GM23338 (cell line): ENCODE measurements around the gene CCL15. TPM values are rescaled to one million over a fixed set of nuclear protein-coding genes. Genes with fewer than 3 reads are reported as not detected.

Source experiments
- ATAC-seq: fragments of 200-7000 bp; cut with Tn5 transposase; 3 replicates; pipeline ENCODE4 v1.9.1; 2020
- DNase-seq: peaks from one replicate; pipeline ENCODE4 v3.0.0-alpha.2; 2015; ENCODE audit warnings: low spot score
- H2AFZ ChIP-seq: fragments of 200-600 bp; sonication (generic); 2 replicates; pipeline ENCODE4 v1.8.0; 2016; ENCODE audit warnings: antibody characterized with exemption, mild to moderate bottlenecking, moderate library complexity
- H3F3A ChIP-seq: fragments of 200-600 bp; sonication (generic); replicated peaks from 2 replicates; pipeline ENCODE4 v1.8.0; 2017; ENCODE audit warnings: antibody characterized with exemption, mixed run types, low read depth
- H3K27ac ChIP-seq: fragments of 200-600 bp; sonication (generic); 2 replicates; pipeline ENCODE4 v1.6.1; 2016; ENCODE audit warnings: low read depth
- H3K27me3 ChIP-seq: fragments of 200-600 bp; sonication (generic); 2 replicates; pipeline ENCODE4 v1.8.0; 2016; ENCODE audit warnings: mild to moderate bottlenecking, mixed run types, moderate library complexity; ENCODE audit not compliant: insufficient read depth
- H3K36me3 ChIP-seq: fragments of 200-600 bp; sonication (generic); 2 replicates; pipeline ENCODE4 v1.8.0; 2016; ENCODE audit warnings: mild to moderate bottlenecking; ENCODE audit not compliant: insufficient read depth
- H3K4me1 ChIP-seq: fragments of 200-600 bp; sonication (generic); 2 replicates; pipeline ENCODE4 v1.8.0; 2016; ENCODE audit warnings: mild to moderate bottlenecking, moderate library complexity; ENCODE audit not compliant: insufficient read depth
- H3K4me2 ChIP-seq: fragments of 200-600 bp; sonication (generic); 2 replicates; pipeline ENCODE4 v1.7.1; 2017; ENCODE audit warnings: mixed run types
- H3K4me3 ChIP-seq: fragments of 200-600 bp; sonication (generic); 2 replicates; pipeline ENCODE4 v1.6.1; 2016; ENCODE audit warnings: mixed run types
- H3K79me2 ChIP-seq: fragments of 200-600 bp; sonication (generic); replicated peaks from 2 replicates; pipeline ENCODE4 v1.8.0; 2017; ENCODE audit warnings: mild to moderate bottlenecking; ENCODE audit not compliant: insufficient read depth
- H3K9me2 ChIP-seq: fragments of 200-600 bp; sonication (generic); 2 replicates; pipeline ENCODE4 v1.8.0; 2017; ENCODE audit not compliant: insufficient read depth
- H4K20me1 ChIP-seq: fragments of 200-600 bp; sonication (generic); replicated peaks from 2 replicates; pipeline ENCODE4 v1.8.0; 2017; ENCODE audit warnings: mild to moderate bottlenecking; ENCODE audit not compliant: insufficient read depth
- H3K27ac Mint-ChIP-seq: 2 replicates; pipeline ENCODE4 v1.8.0; 2020; ENCODE audit warnings: inconsistent platforms, mild to moderate bottlenecking, moderate library complexity, mixed read lengths
- H3K27me3 Mint-ChIP-seq: 3 replicates; pipeline ENCODE4 v1.8.0; 2022; ENCODE audit warnings: low read depth, mild to moderate bottlenecking, moderate library complexity, mixed read lengths, inconsistent platforms; ENCODE audit not compliant: insufficient read depth, poor library complexity
- H3K36me3 Mint-ChIP-seq: 3 replicates; pipeline ENCODE4 v1.8.0; 2021; ENCODE audit warnings: low read depth, mild to moderate bottlenecking, inconsistent platforms, moderate library complexity, mixed read lengths
- H3K4me1 Mint-ChIP-seq: 3 replicates; pipeline ENCODE4 v1.8.0; 2020; ENCODE audit warnings: mild to moderate bottlenecking, inconsistent platforms, mixed read lengths
- H3K4me3 Mint-ChIP-seq: 3 replicates; pipeline ENCODE4 v1.8.0; 2021; ENCODE audit warnings: moderate library complexity, mild to moderate bottlenecking, inconsistent platforms, mixed read lengths
- H3K9me3 Mint-ChIP-seq: 3 replicates; pipeline ENCODE4 v1.8.0; 2020; ENCODE audit warnings: moderate library complexity, mild to moderate bottlenecking, inconsistent platforms, mixed read lengths
- CREB1 ChIP-seq: fragments of 250-450 bp; sonication (Bioruptor Pico); IDR thresholded peaks from 2 replicates; pipeline ENCODE4 v1.5.0; 2020; ENCODE audit warnings: low read depth, mild to moderate bottlenecking, moderate library complexity
- JUNB ChIP-seq: IDR thresholded peaks from one replicate; pipeline ENCODE4 v1.6.1; 2016; ENCODE audit warnings: antibody characterized with exemption; ENCODE audit not compliant: unreplicated experiment
- ZNF114 ChIP-seq: fragments of 250-450 bp; sonication (Bioruptor Pico); IDR thresholded peaks from 2 replicates; pipeline ENCODE4 v1.5.0; 2020; ENCODE audit warnings: mild to moderate bottlenecking, moderate library complexity
- polyA plus RNA-seq: library from polyadenylated mRNA; unstranded; fragments of >200 nt; fragmentation: Nextera tagmentation; extraction: Ambion mirVana; gene quantifications from 2 replicates; pipeline ENCODE4 v1.2.1, GENCODE V29; 2016
- total RNA-seq: library from RNA; depleted of rRNA; stranded (reverse); fragments of >200 nt; shearing (Covaris generic); gene quantifications from 2 replicates; pipeline ENCODE4 v1.2.3, GENCODE V29; 2014
- TF ChIP-seq, protein P1 (sequence below), 2 experiments: fragments of 200-600 bp in 1 of 2; sonication (generic) in 1 of 2; conservative IDR thresholded peaks; 2 replicates each; pipeline versions ENCODE4 v1.5.1 to v1.6.1; 2016 to 2017; ENCODE audit warnings: antibody characterized with exemption in 2 of 2, low read depth in 2 of 2, mild to moderate bottlenecking in 2 of 2, moderate library complexity in 1 of 2
- TF ChIP-seq, protein P2 (sequence below): IDR thresholded peaks from one replicate; pipeline ENCODE4 v1.6.1; 2018; ENCODE audit warnings: antibody characterized with exemption; ENCODE audit not compliant: unreplicated experiment

The CCL15 gene
- total and polyA plus RNA-seq, 2 experiments from 2014 or later: not detected

DNA sequence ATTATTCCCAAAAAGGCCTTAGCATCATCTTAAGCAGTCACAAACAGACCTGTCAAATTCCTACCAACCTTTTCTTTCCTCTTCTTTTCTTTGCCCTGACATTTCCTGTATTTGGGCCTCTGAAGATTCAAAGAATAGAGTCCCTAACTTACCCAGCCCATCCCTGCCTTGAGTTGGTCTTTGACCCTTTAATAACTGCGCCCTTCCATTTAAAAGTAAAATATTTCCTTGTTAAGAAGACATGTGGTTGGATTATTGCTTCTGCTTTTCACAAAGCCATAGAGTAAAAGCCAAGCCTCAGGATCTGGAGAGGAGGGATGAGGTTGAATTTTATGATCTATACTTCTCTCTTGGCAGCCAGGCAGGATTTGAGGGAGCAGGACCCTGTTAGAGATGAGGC, 29.6 kb upstream of the CCL15 start:
- H3K4me1 Mint-ChIP-seq: peaks cover 6% of the 10 kb centered on the region
- no peak overlapping the region; the same call in 1 of the 2 replicates for H3K27ac Mint-ChIP-seq
- peaks cover 9% of the 10 kb centered on the region for H3K9me2 ChIP-seq
- no peaks in the 10 kb centered on the region for H3K36me3 Mint-ChIP-seq
- no peaks in the 10 kb centered on the region for H4K20me1 ChIP-seq
- no peak overlapping the region for H3K27ac ChIP-seq
- H3F3A ChIP-seq: no peaks in the 10 kb centered on the region
- H3K36me3 ChIP-seq: no peaks in the 10 kb centered on the region
- H3K4me2 ChIP-seq: no peak overlapping the region
- ATAC-seq (no peak), DNase-seq (no peak)
- H3K27me3 ChIP-seq: no peaks in the 10 kb centered on the region
- peaks cover 9% of the 10 kb centered on the region; the same call in 1 of the 2 replicates for H3K4me1 ChIP-seq
- H3K27me3 Mint-ChIP-seq: peaks cover 4% of the 10 kb centered on the region
- H2AFZ ChIP-seq: peak overlapping the region; percentile 67
- no peaks in the 10 kb centered on the region for H3K9me3 Mint-ChIP-seq
- no peaks in the 10 kb centered on the region for H3K79me2 ChIP-seq
- TF ChIP-seq, protein P1, sequence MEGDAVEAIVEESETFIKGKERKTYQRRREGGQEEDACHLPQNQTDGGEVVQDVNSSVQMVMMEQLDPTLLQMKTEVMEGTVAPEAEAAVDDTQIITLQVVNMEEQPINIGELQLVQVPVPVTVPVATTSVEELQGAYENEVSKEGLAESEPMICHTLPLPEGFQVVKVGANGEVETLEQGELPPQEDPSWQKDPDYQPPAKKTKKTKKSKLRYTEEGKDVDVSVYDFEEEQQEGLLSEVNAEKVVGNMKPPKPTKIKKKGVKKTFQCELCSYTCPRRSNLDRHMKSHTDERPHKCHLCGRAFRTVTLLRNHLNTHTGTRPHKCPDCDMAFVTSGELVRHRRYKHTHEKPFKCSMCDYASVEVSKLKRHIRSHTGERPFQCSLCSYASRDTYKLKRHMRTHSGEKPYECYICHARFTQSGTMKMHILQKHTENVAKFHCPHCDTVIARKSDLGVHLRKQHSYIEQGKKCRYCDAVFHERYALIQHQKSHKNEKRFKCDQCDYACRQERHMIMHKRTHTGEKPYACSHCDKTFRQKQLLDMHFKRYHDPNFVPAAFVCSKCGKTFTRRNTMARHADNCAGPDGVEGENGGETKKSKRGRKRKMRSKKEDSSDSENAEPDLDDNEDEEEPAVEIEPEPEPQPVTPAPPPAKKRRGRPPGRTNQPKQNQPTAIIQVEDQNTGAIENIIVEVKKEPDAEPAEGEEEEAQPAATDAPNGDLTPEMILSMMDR (conservative IDR thresholded peaks at IDR 0.05; ENCODE audit: low read depth in 2 of 2): no peak
- TF ChIP-seq, protein P2, sequence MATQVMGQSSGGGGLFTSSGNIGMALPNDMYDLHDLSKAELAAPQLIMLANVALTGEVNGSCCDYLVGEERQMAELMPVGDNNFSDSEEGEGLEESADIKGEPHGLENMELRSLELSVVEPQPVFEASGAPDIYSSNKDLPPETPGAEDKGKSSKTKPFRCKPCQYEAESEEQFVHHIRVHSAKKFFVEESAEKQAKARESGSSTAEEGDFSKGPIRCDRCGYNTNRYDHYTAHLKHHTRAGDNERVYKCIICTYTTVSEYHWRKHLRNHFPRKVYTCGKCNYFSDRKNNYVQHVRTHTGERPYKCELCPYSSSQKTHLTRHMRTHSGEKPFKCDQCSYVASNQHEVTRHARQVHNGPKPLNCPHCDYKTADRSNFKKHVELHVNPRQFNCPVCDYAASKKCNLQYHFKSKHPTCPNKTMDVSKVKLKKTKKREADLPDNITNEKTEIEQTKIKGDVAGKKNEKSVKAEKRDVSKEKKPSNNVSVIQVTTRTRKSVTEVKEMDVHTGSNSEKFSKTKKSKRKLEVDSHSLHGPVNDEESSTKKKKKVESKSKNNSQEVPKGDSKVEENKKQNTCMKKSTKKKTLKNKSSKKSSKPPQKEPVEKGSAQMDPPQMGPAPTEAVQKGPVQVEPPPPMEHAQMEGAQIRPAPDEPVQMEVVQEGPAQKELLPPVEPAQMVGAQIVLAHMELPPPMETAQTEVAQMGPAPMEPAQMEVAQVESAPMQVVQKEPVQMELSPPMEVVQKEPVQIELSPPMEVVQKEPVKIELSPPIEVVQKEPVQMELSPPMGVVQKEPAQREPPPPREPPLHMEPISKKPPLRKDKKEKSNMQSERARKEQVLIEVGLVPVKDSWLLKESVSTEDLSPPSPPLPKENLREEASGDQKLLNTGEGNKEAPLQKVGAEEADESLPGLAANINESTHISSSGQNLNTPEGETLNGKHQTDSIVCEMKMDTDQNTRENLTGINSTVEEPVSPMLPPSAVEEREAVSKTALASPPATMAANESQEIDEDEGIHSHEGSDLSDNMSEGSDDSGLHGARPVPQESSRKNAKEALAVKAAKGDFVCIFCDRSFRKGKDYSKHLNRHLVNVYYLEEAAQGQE: no peak
- TF ChIP-seq ZNF114 (CRISPR knock-in tag) (no peak), CREB1 (CRISPR knock-in tag) (no peak)
- H3K4me3 Mint-ChIP-seq: no peak overlapping the region
- no peak overlapping the region for H3K4me3 ChIP-seq

DNA sequence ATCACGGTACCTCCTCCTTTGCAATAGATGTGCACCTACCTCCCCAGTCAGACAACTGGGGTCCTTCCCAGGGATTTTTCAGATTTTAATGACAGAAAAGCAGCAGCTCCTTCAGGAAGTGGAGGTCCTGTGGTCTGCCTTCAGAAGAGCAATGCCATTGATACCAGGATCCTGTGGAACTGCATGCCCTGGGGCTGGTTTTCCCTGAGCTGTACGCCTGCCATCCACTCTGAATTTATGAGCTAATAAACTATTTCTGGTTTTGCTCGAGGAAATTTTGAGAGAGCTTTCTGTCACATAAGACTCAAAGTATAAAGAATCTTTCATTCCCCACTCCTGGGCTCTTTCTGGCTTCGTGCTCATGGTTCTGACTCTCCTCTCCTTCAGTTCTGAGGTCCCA, 26.4 kb upstream of the CCL15 start:
- no peaks in the 10 kb centered on the region for H4K20me1 ChIP-seq
- no peak overlapping the region for H2AFZ ChIP-seq
- H3K79me2 ChIP-seq: no peaks in the 10 kb centered on the region
- no peak for ATAC-seq
- H3K4me3 ChIP-seq: no peak overlapping the region
- H3F3A ChIP-seq: no peaks in the 10 kb centered on the region
- Mint-ChIP-seq H3K36me3 (no peaks in the 10 kb centered on the region; the same call in 2 of the 3 replicates), H3K27me3 (peaks cover 2% of the 10 kb centered on the region), H3K4me3 (no peak overlapping the region), H3K4me1 (peaks cover 6% of the 10 kb centered on the region), H3K9me3 (0 out of 3 replicates have a peak, but pooled peaks cover 7% of the 10 kb centered on the region), H3K27ac (no peak overlapping the region)
- no peaks in the 10 kb centered on the region for H3K27me3 ChIP-seq
- no peaks in the 10 kb centered on the region for H3K36me3 ChIP-seq
- H3K4me1 ChIP-seq: peaks cover 9% of the 10 kb centered on the region; the same call in 1 of the 2 replicates
- no peak for DNase-seq
- peaks cover 9% of the 10 kb centered on the region for H3K9me2 ChIP-seq
- TF ChIP-seq CREB1 (CRISPR knock-in tag) (no peak), JUNB (no peak)
- no peak overlapping the region for H3K4me2 ChIP-seq
- H3K27ac ChIP-seq: no peak overlapping the region
